Liver (tissue), 9 donors: Measurements from ENCODE around the gene ATF7. TPM values are rescaled to one million over a fixed set of nuclear protein-coding genes. Genes with fewer than 3 reads are reported as not detected.

Source experiments
- DNase-seq: peaks from one replicate; pipeline ENCODE4 v3.0.0-alpha.2; 2017; ENCODE audit warnings: low spot score
- H3K27ac ChIP-seq, 2 donors: one replicate each; pipeline ENCODE4 v1.7.0; 2013; ENCODE audit warnings: inconsistent platforms in 2 of 2, low read length in 2 of 2, control low read depth in 1 of 2, low read depth in 1 of 2, mild to moderate bottlenecking in 1 of 2
- H3K27me3 ChIP-seq, 4 donors: one replicate each; pipeline versions ENCODE4 v1.6.1 to v1.7.0; 2013; ENCODE audit warnings: low read length in 3 of 4, inconsistent platforms in 1 of 4, mild to moderate bottlenecking in 1 of 4, moderate library complexity in 1 of 4; ENCODE audit not compliant: control insufficient read depth in 4 of 4, insufficient read depth in 4 of 4
- H3K36me3 ChIP-seq, 4 donors: one replicate each; pipeline versions ENCODE4 v1.6.1 to v1.7.0; 2013; ENCODE audit warnings: low read length in 3 of 4, mild to moderate bottlenecking in 3 of 4, low read depth in 1 of 4, moderate library complexity in 1 of 4; ENCODE audit not compliant: control insufficient read depth in 4 of 4, insufficient read depth in 3 of 4
- H3K4me1 ChIP-seq, 4 donors: one replicate each; pipeline versions ENCODE4 v1.6.1 to v1.7.0; 2013; ENCODE audit warnings: low read length in 3 of 4, mild to moderate bottlenecking in 3 of 4, moderate library complexity in 1 of 4; ENCODE audit not compliant: control insufficient read depth in 4 of 4, insufficient read depth in 4 of 4
- H3K4me3 ChIP-seq, 3 donors: one replicate each; pipeline versions ENCODE4 v1.6.1 to v1.7.0; 2013; ENCODE audit warnings: low read length in 3 of 3, control low read depth in 1 of 3, low read depth in 1 of 3, mild to moderate bottlenecking in 1 of 3
- H3K9ac ChIP-seq, 2 donors: one replicate each; pipeline ENCODE4 v1.7.0; 2013; ENCODE audit warnings: low read length in 2 of 2, mild to moderate bottlenecking in 2 of 2, moderate library complexity in 2 of 2, control low read depth in 1 of 2, low read depth in 1 of 2
- H3K9me3 ChIP-seq, 4 donors: one replicate each; pipeline versions ENCODE4 v1.6.1 to v1.7.0; 2013; ENCODE audit warnings: low read length in 3 of 4; ENCODE audit not compliant: control insufficient read depth in 4 of 4
- FOXA2 ChIP-seq: IDR thresholded peaks from 2 replicates; pipeline ENCODE4 v1.6.1; 2016; ENCODE audit warnings: antibody characterized with exemption
- GABPA ChIP-seq, 2 donors: IDR thresholded peaks in 1 of 2; conservative IDR thresholded peaks in 1 of 2; 2 replicates each; pipeline ENCODE4 v1.6.1; 2016; ENCODE audit warnings: antibody characterized with exemption in 2 of 2, mild to moderate bottlenecking in 1 of 2, moderate library complexity in 1 of 2
- HNF4A ChIP-seq, 2 donors: conservative IDR thresholded peaks; 2 replicates each; pipeline ENCODE4 v1.6.1; 2016; ENCODE audit warnings: antibody characterized with exemption in 2 of 2, mild to moderate bottlenecking in 2 of 2
- HNF4G ChIP-seq: IDR thresholded peaks from 2 replicates; pipeline ENCODE4 v1.6.1; 2016; ENCODE audit warnings: antibody characterized with exemption
- NR2F2 ChIP-seq: IDR thresholded peaks from 2 replicates; pipeline ENCODE4 v1.6.1; 2016; ENCODE audit warnings: antibody characterized with exemption
- YY1 ChIP-seq: IDR thresholded peaks from 2 replicates; pipeline ENCODE4 v1.6.1; 2016; ENCODE audit warnings: antibody characterized with exemption, mild to moderate bottlenecking
- WGBS: extraction: QIAGEN DNeasy Blood & Tissue Kit; methylation state at CpG from one replicate; pipeline ENCODE4 v1.1.7; 2013; 5-methylcytosine and 5-hydroxymethylcytosine counted together
- polyA plus RNA-seq, 2 donors: library from polyadenylated mRNA; stranded (reverse) in 1 of 2; unstranded in 1 of 2; fragments of 200-250 nt in 1 of 2; fragments of >200 nt in 1 of 2; fragmentation: Nextera tagmentation in 1 of 2; extraction: Ambion mirVana in 1 of 2; gene quantifications; one replicate each; pipeline versions ENCODE4 v1.2.1 to v1.2.3, GENCODE V29; 2013 to 2015
- total RNA-seq, 2 donors: library from RNA; depleted of rRNA; stranded (reverse); fragments of >200 nt; gene quantifications; one replicate each; pipeline ENCODE4 v1.2.3, GENCODE V29; 2014
- TF ChIP-seq, protein P1 (sequence below): IDR thresholded peaks from 2 replicates; pipeline ENCODE4 v1.6.1; 2016; ENCODE audit warnings: antibody characterized with exemption
- TF ChIP-seq, protein P2 (sequence below): IDR thresholded peaks from 2 replicates; pipeline ENCODE4 v1.6.1; 2016; ENCODE audit warnings: antibody characterized with exemption, mild to moderate bottlenecking
- TF ChIP-seq, protein P3 (sequence below): IDR thresholded peaks from 2 replicates; pipeline ENCODE4 v1.6.1; 2016; ENCODE audit warnings: antibody characterized with exemption
- TF ChIP-seq, protein P4 (sequence below): fragments of 150-350 bp; IDR thresholded peaks from 2 replicates; pipeline ENCODE4 v1.5.1; 2017; ENCODE audit warnings: improper control_type of control experiment, low read depth, low read length; ENCODE audit not compliant: missing input control
- donor health status: healthy.
- donor health status: healthy.
- donor health status: healthy.
- donor health status: healthy.
- donor health status: healthy.

The ATF7 gene
- total and polyA plus RNA-seq, 4 donors, result 5.3 to 14.5 (median 9.9) TPM

DNA sequence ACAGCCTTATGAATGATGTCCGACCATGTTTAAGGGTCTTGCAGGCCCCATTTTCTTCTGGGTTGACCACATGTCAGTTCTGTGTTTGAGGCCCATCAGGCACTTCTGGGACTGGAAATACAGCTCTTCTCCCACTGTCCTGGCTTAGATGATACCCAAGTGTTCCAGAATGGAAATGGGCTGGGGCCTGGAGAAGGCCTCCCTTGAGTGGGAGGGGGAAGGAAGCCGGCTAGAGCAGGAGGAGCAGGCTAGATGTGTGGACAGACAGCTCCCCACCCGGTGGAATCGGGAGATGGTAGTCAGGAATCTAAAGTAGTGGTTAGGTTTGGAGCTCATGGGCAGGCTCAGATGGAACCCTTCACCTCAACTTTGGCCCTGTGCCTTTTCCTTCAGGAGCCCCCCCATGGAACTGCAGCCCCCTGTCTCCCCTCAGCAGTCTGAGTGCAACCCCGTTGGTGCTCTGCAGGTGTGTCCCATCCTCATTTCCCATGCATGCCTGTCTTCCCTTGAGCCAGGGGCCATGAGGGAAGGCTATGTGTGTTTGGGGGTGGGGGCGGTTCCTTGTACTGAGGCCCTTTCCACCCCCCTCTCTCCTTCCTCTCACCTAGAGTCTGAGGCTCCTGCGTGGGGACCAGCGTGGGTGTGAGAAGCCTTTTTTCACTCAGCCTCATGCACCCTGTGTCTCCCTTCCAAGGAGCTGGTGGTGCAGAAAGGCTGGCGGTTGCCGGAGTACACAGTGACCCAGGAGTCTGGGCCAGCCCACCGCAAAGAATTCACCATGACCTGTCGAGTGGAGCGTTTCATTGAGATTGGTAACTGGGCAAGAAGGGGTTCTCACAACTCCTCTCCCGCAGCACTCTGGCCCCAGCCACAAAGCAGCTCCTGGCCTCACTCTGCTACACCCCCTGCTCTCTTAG lies 121.9 kb downstream of the ATF7 start:
- no peak overlapping the region for H3K4me3 ChIP-seq
- TF ChIP-seq, protein P1, sequence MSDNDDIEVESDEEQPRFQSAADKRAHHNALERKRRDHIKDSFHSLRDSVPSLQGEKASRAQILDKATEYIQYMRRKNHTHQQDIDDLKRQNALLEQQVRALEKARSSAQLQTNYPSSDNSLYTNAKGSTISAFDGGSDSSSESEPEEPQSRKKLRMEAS, result no peak
- no peak for TF ChIP-seq YY1
- no peak for TF ChIP-seq HNF4A (conservative IDR thresholded peaks at IDR 0.05)
- no peak for TF ChIP-seq GABPA (IDR thresholded peaks at IDR 0.05 in 1 of 2, conservative IDR thresholded peaks at IDR 0.05 in 1 of 2)
- TF ChIP-seq HNF4G, result no peak
- TF ChIP-seq FOXA2, result no peak
- TF ChIP-seq, protein P2, sequence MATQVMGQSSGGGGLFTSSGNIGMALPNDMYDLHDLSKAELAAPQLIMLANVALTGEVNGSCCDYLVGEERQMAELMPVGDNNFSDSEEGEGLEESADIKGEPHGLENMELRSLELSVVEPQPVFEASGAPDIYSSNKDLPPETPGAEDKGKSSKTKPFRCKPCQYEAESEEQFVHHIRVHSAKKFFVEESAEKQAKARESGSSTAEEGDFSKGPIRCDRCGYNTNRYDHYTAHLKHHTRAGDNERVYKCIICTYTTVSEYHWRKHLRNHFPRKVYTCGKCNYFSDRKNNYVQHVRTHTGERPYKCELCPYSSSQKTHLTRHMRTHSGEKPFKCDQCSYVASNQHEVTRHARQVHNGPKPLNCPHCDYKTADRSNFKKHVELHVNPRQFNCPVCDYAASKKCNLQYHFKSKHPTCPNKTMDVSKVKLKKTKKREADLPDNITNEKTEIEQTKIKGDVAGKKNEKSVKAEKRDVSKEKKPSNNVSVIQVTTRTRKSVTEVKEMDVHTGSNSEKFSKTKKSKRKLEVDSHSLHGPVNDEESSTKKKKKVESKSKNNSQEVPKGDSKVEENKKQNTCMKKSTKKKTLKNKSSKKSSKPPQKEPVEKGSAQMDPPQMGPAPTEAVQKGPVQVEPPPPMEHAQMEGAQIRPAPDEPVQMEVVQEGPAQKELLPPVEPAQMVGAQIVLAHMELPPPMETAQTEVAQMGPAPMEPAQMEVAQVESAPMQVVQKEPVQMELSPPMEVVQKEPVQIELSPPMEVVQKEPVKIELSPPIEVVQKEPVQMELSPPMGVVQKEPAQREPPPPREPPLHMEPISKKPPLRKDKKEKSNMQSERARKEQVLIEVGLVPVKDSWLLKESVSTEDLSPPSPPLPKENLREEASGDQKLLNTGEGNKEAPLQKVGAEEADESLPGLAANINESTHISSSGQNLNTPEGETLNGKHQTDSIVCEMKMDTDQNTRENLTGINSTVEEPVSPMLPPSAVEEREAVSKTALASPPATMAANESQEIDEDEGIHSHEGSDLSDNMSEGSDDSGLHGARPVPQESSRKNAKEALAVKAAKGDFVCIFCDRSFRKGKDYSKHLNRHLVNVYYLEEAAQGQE, result no peak
- TF ChIP-seq, protein P3, sequence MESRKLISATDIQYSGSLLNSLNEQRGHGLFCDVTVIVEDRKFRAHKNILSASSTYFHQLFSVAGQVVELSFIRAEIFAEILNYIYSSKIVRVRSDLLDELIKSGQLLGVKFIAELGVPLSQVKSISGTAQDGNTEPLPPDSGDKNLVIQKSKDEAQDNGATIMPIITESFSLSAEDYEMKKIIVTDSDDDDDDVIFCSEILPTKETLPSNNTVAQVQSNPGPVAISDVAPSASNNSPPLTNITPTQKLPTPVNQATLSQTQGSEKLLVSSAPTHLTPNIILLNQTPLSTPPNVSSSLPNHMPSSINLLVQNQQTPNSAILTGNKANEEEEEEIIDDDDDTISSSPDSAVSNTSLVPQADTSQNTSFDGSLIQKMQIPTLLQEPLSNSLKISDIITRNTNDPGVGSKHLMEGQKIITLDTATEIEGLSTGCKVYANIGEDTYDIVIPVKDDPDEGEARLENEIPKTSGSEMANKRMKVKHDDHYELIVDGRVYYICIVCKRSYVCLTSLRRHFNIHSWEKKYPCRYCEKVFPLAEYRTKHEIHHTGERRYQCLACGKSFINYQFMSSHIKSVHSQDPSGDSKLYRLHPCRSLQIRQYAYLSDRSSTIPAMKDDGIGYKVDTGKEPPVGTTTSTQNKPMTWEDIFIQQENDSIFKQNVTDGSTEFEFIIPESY, result no peak
- no peak overlapping the region for H3K27ac ChIP-seq
- no peak for DNase-seq
- H3K4me1 ChIP-seq, result peaks cover 5 to 25% (median 22%) of the 10 kb centered on the region in 4 donors
- H3K36me3 ChIP-seq, result peaks cover 0 to 19% (median 6%) of the 10 kb centered on the region in 4 donors
- WGBS, result 87% methylated on average over 14 of the region's 14 CpGs
- H3K27me3 ChIP-seq, result no peaks in the 10 kb centered on the region
- H3K9me3 ChIP-seq, result no peaks in the 10 kb centered on the region
- no peak overlapping the region for H3K9ac ChIP-seq

DNA sequence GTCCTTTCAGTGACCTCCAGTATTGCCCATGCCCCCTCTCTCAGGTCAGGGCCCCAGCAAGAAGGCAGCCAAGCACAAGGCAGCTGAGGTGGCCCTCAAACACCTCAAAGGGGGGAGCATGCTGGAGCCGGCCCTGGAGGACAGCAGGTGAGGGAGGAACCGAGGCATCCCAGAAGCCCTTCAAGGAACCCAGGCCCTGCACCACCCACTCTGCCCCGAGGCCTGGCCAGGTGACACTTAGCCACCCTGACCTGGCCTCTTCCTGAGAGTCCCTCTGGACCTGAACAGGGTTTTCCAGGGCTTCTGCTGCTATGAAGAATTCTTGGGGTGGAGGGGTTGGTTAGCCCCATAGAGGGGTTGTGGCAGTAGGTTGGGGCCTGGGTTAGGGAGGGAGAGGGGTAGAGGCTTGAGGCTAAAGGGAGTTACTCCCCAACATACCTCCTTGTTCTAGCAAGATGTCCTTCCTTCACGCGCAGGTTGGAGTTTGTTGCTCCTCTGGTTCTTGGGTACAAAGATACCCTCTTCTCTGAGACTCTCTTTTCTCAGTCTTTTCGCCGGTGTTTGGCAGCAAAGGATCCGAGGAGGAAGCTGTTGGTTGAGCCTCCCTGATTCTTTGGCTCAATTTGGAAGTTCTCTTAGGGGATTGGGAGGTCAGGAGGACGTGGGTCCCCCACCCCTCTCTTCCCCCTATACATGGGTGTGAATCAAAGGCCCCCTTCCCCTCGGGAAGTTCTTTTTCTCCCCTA lies 123.0 kb downstream of the ATF7 start:
- Histone ChIP-seq H3K27ac (peak overlapping the region; percentile 23 to 99), H3K9ac (peak overlapping the region in 1 of 2 donors; percentile 12), H3K9me3 (no peaks in the 10 kb centered on the region), H3K36me3 (peaks cover 0 to 19% (median 6%) of the 10 kb centered on the region in 4 donors), H3K4me1 (peaks cover 5 to 30% (median 21%) of the 10 kb centered on the region in 4 donors), H3K27me3 (no peaks in the 10 kb centered on the region), H3K4me3 (no peak overlapping the region)
- WGBS, result 83% methylated on average over 10 of the region's 10 CpGs
- DNase-seq, result no peak
- TF ChIP-seq FOXA2 (no peak), NR2F2 (peak; percentile 3)
- TF ChIP-seq, protein P4, sequence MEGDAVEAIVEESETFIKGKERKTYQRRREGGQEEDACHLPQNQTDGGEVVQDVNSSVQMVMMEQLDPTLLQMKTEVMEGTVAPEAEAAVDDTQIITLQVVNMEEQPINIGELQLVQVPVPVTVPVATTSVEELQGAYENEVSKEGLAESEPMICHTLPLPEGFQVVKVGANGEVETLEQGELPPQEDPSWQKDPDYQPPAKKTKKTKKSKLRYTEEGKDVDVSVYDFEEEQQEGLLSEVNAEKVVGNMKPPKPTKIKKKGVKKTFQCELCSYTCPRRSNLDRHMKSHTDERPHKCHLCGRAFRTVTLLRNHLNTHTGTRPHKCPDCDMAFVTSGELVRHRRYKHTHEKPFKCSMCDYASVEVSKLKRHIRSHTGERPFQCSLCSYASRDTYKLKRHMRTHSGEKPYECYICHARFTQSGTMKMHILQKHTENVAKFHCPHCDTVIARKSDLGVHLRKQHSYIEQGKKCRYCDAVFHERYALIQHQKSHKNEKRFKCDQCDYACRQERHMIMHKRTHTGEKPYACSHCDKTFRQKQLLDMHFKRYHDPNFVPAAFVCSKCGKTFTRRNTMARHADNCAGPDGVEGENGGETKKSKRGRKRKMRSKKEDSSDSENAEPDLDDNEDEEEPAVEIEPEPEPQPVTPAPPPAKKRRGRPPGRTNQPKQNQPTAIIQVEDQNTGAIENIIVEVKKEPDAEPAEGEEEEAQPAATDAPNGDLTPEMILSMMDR, result no peak
